Vagina (tissue), 2 donors: ENCODE data around the gene RANBP10.

Experiments used
- POLR2AphosphoS5 ChIP-seq, 2 donors: sonication (generic); formaldehyde crosslinking; IDR thresholded peaks; one replicate each; pipeline ENCODE4 v1.9.0; 2017; ENCODE audit warnings: antibody characterized with exemption in 2 of 2, mild to moderate bottlenecking in 2 of 2, low read depth in 1 of 2; ENCODE audit not compliant: insufficient read depth in 1 of 2
- TF ChIP-seq, protein P1 (sequence below), 3 experiments: fragments of 450-650 bp in 2 of 3; fragments of 200-600 bp in 1 of 3; sonication (generic) in 1 of 3; IDR thresholded peaks; one replicate each; pipeline ENCODE4 v1.5.1; 2017 to 2019; ENCODE audit warnings: antibody characterized with exemption in 3 of 3, mild to moderate bottlenecking in 2 of 3, moderate library complexity in 2 of 3

GRCh38 chr16:67697422-67698185 lies 108.8 kb downstream of the RANBP10 start:
- TF ChIP-seq, protein P1, sequence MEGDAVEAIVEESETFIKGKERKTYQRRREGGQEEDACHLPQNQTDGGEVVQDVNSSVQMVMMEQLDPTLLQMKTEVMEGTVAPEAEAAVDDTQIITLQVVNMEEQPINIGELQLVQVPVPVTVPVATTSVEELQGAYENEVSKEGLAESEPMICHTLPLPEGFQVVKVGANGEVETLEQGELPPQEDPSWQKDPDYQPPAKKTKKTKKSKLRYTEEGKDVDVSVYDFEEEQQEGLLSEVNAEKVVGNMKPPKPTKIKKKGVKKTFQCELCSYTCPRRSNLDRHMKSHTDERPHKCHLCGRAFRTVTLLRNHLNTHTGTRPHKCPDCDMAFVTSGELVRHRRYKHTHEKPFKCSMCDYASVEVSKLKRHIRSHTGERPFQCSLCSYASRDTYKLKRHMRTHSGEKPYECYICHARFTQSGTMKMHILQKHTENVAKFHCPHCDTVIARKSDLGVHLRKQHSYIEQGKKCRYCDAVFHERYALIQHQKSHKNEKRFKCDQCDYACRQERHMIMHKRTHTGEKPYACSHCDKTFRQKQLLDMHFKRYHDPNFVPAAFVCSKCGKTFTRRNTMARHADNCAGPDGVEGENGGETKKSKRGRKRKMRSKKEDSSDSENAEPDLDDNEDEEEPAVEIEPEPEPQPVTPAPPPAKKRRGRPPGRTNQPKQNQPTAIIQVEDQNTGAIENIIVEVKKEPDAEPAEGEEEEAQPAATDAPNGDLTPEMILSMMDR (IDR thresholded peaks at IDR 0.05), result no peak
- no peak for TF ChIP-seq POLR2AphosphoS5 (IDR thresholded peaks at IDR 0.05; ENCODE audit: insufficient read depth in 1 of 2, low read depth in 1 of 2)
